Activated naive CD4-positive, alpha-beta T cell treated with anti-CD3 and anti-CD28 coated beads for 36 hours (primary cell): ENCODE data around the gene MYH9. TPM values are rescaled to one million over a fixed set of nuclear protein-coding genes. Genes with fewer than 3 reads are reported as not detected.
"Not testable (repeated sequence)": the region's sequence is repeated elsewhere in the genome, so short reads cannot be mapped to it uniquely, and the experiment has no call there.

Experiments
- CTCF ChIA-PET: fragments of 350-600 bp; sonication (Branson Sonifier 250); formaldehyde crosslinking; loops from one replicate; lab custom pipeline; 2021; ENCODE audit warnings: antibody characterized with exemption; lab: Charles Lee
- DNase-seq: peaks from one replicate; pipeline ENCODE4 v3.0.0-alpha.2; 2020
- H3K27ac Mint-ChIP-seq: one replicate; pipeline ENCODE4 v1.8.0; 2021; ENCODE audit warnings: mild to moderate bottlenecking, mixed read lengths
- H3K27me3 Mint-ChIP-seq: one replicate; pipeline ENCODE4 v1.8.0; 2021; ENCODE audit warnings: low read depth, mixed read lengths
- H3K36me3 Mint-ChIP-seq: one replicate; pipeline ENCODE4 v1.8.0; 2021; ENCODE audit warnings: low read depth, mixed read lengths
- H3K4me1 Mint-ChIP-seq: one replicate; pipeline ENCODE4 v1.8.0; 2021; ENCODE audit warnings: low read depth, mixed read lengths
- H3K4me3 Mint-ChIP-seq: one replicate; pipeline ENCODE4 v1.8.0; 2021; ENCODE audit warnings: mild to moderate bottlenecking, moderate library complexity, mixed read lengths
- H3K9me3 Mint-ChIP-seq: one replicate; pipeline ENCODE4 v1.8.0; 2021; ENCODE audit warnings: mixed read lengths
- intact Hi-C: fragments of 100-400 bp; cut with micrococcal nuclease; formaldehyde crosslinking; loops from one replicate; pipeline ENCODE4 v1.15.1; 2023
- total RNA-seq, 2 experiments: library from RNA; stranded (reverse); gene quantifications; one replicate each; pipeline ENCODE4 v1.2.3, GENCODE V29; 2021

The MYH9 gene
- total RNA-seq, 2 experiments from 2014 or later: 574 to 625 TPM

GRCh38 chr22:36286096-36286957 is 101.4 kb downstream of the MYH9 start:
- Mint-ChIP-seq H3K36me3 (peaks cover 65% of the 10 kb centered on the region), H3K27me3 (no peaks in the 10 kb centered on the region), H3K4me3 (no peak overlapping the region), H3K9me3 (no peaks in the 10 kb centered on the region), H3K27ac (peak overlapping the region; percentile 56), H3K4me1 (peaks cover 6% of the 10 kb centered on the region)
- DNase-seq: peak; percentile 74
- CTCF ChIA-PET: interaction anchor here (0.5 to 3.6 kb wide), 19 partner anchors 9 to 223 kb away, joined by 3 to 26 read pairs (median 5); partner anchors contain the start of gene APOL2
- intact Hi-C loops: no loop called here

GRCh38 chr22:36285545-36285944 is 102.2 kb downstream of the MYH9 start:
- no peak for DNase-seq
- Mint-ChIP-seq H3K4me1 (peaks cover 6% of the 10 kb centered on the region), H3K9me3 (no peaks in the 10 kb centered on the region), H3K36me3 (peaks cover 62% of the 10 kb centered on the region), H3K27me3 (no peaks in the 10 kb centered on the region), H3K27ac (no peak overlapping the region), H3K4me3 (no peak overlapping the region)
- intact Hi-C loops: no loop called here
- CTCF ChIA-PET: interaction anchor here (0.6 to 3.6 kb wide), 15 partner anchors 8 to 224 kb away, joined by 3 to 26 read pairs (median 6); partner anchors contain the start of gene APOL2

DNA sequence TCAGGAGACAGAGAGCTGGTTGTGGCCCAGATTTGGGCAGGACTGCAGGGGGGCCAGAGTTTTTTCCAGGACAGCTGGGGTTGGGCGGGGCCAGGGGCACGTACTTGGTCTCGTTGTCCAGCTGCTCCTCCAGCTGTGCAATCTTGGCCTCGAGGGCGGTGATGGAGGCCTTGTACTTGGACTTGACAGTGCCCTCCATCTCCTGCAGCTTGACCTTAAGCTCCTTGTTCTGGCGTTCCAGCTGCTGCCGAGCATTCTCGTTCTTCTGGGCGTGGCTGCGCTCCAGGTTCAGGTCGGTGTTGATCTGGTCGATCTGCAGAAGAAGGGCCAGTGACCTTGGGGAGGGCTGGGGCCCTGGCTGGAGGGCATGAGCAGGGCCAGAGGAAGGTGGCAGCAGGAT is 102.8 kb downstream of the MYH9 start:
- Mint-ChIP-seq H3K27ac (no peak overlapping the region), H3K9me3 (no peaks in the 10 kb centered on the region), H3K4me3 (no peak overlapping the region), H3K4me1 (peaks cover 6% of the 10 kb centered on the region), H3K36me3 (peaks cover 61% of the 10 kb centered on the region), H3K27me3 (no peaks in the 10 kb centered on the region)
- intact Hi-C loops: no loop called here
- CTCF ChIA-PET: interaction anchor here (0.6 to 3.2 kb wide), 11 partner anchors 10 to 225 kb away, joined by 3 to 17 read pairs (median 6); partner anchors contain the start of gene APOL2
- no peak for DNase-seq

- Mint-ChIP-seq H3K27me3 (no peaks in the 10 kb centered on the region), H3K4me3 (no peak overlapping the region), H3K36me3 (peaks cover 57% of the 10 kb centered on the region), H3K4me1 (peaks cover 2% of the 10 kb centered on the region), H3K27ac (no peak overlapping the region), H3K9me3 (no peaks in the 10 kb centered on the region)
- DNase-seq: no peak
- CTCF ChIA-PET: interaction anchor here (0.6 to 3.2 kb wide), 3 partner anchors 14 to 183 kb away, joined by 3 to 14 read pairs (median 4); no protein-coding TSS in a partner anchor
- intact Hi-C loops: no loop called here
Observed at GRCh38 chr22:36284171-36284571, 103.6 kb downstream of the MYH9 start.

GRCh38 chr22:36282328-36282831 is 105.4 kb downstream of the MYH9 start:
- CTCF ChIA-PET: no interaction called here
- Mint-ChIP-seq H3K27me3 (no peaks in the 10 kb centered on the region), H3K4me1 (peaks cover 12% of the 10 kb centered on the region), H3K4me3 (no peak overlapping the region), H3K27ac (peak overlapping the region; percentile 36), H3K36me3 (peaks cover 42% of the 10 kb centered on the region), H3K9me3 (no peaks in the 10 kb centered on the region)
- intact Hi-C loops: no loop called here
- DNase-seq: no peak

GRCh38 chr22:36281781-36282327 is 105.9 kb downstream of the MYH9 start:
- Mint-ChIP-seq H3K9me3 (no peaks in the 10 kb centered on the region), H3K27ac (no peak overlapping the region), H3K4me1 (peaks cover 16% of the 10 kb centered on the region), H3K36me3 (peaks cover 38% of the 10 kb centered on the region), H3K27me3 (no peaks in the 10 kb centered on the region), H3K4me3 (no peak overlapping the region)
- no peak for DNase-seq
- intact Hi-C loops: no loop called here
- CTCF ChIA-PET: interaction anchor here (0.6 to 1.4 kb wide), 3 partner anchors 19 to 52 kb away, joined by 3 to 8 read pairs (median 5); partner anchors contain the start of gene APOL2

GRCh38 chr22:36280379-36280778 is 107.4 kb downstream of the MYH9 start:
- no peak for DNase-seq
- Mint-ChIP-seq H3K9me3 (no peaks in the 10 kb centered on the region), H3K27ac (no peak overlapping the region), H3K4me1 (peaks cover 21% of the 10 kb centered on the region), H3K36me3 (peaks cover 28% of the 10 kb centered on the region), H3K27me3 (no peaks in the 10 kb centered on the region), H3K4me3 (no peak overlapping the region)
- intact Hi-C loops: no loop called here
- CTCF ChIA-PET: interaction anchor here (0.6 to 1.4 kb wide), 4 partner anchors 20 to 201 kb away, joined by 3 to 8 read pairs (median 4); partner anchors contain the start of gene TXN2

GRCh38 chr22:36279219-36279666 is 108.5 kb downstream of the MYH9 start:
- H3K27me3 Mint-ChIP-seq: no peaks in the 10 kb centered on the region
- CTCF ChIA-PET: interaction anchor here (1.1 to 3.2 kb wide), 12 partner anchors 8 to 197 kb away, joined by 3 to 26 read pairs (median 6); partner anchors contain the start of gene APOL2
- H3K9me3 Mint-ChIP-seq: no peaks in the 10 kb centered on the region
- no peak for DNase-seq
- H3K4me3 Mint-ChIP-seq: no peak overlapping the region
- H3K36me3 Mint-ChIP-seq: peaks cover 25% of the 10 kb centered on the region
- intact Hi-C loops: no loop called here
- peak overlapping the region; percentile 9 for H3K27ac Mint-ChIP-seq
- peaks cover 23% of the 10 kb centered on the region for H3K4me1 Mint-ChIP-seq

- intact Hi-C loops: loop anchor here (1.0 to 2.0 kb wide), 2 partner anchors 39 to 82 kb away; partner anchors contain the start of gene APOL2
- peak overlapping the region; percentile 58 for H3K27ac Mint-ChIP-seq
- peaks cover 14% of the 10 kb centered on the region for H3K36me3 Mint-ChIP-seq
- no peak overlapping the region for H3K4me3 Mint-ChIP-seq
- H3K27me3 Mint-ChIP-seq: no peaks in the 10 kb centered on the region
- no peaks in the 10 kb centered on the region for H3K9me3 Mint-ChIP-seq
- peak; percentile 81 for DNase-seq
- CTCF ChIA-PET: interaction anchor here (0.5 to 3.2 kb wide), 22 partner anchors 10 to 905 kb away, joined by 3 to 26 read pairs (median 6); partner anchors contain the start of genes APOL1 and APOL2
- peaks cover 23% of the 10 kb centered on the region for H3K4me1 Mint-ChIP-seq
Observed at GRCh38 chr22:36277482-36278291, 110.1 kb downstream of the MYH9 start.

DNA sequence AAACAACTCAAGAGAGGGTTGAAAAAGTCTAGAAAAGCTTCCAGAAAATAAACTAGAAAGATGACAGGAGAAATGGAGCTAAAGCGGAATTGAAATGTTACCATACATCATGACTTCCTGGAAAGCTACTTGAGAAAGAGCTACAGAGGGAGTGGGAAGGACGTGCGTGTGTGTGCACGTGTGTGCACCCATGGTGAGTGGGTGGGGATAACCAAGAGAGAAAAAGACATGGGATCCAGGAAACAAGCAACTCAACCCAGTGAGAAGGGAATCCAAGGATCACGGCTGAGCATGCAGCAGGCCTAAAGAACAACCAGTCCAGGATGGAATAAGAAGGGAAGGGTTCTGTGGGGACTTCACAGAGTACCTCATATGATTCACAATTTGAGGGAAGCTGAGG is 113.2 kb downstream of the MYH9 start:
- Mint-ChIP-seq H3K27me3 (no peaks in the 10 kb centered on the region), H3K9me3 (no peaks in the 10 kb centered on the region), H3K27ac (no peak overlapping the region), H3K4me1 (peaks cover 23% of the 10 kb centered on the region), H3K4me3 (no peak overlapping the region), H3K36me3 (peaks cover 2% of the 10 kb centered on the region)
- intact Hi-C loops: no loop called here
- no peak for DNase-seq
- CTCF ChIA-PET: interaction anchor here (0.9 to 1.6 kb wide), 3 partner anchors 11 to 86 kb away, joined by 3 to 7 read pairs (median 5); no protein-coding TSS in a partner anchor

DNA sequence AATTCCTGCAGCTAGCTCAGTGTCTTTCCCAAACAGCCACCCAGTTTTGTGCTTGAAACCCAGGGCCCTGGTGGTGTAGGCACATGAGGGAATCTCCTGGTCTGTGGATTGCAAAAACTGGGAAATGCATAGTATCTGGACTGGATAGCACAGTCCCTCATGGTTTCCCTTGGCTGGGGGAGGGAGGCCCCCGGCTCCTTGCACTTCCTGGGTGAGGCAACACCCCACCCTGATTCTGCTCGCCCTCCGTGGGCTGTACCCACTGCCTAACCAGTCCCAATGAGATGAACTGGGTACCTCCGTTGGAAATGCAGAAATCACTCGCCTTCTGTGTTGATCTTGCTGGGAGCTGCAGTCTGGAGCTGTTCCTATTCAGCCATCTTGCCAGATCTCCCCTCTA is 115.8 kb downstream of the MYH9 start:
- H3K27ac Mint-ChIP-seq, H3K27me3 Mint-ChIP-seq, H3K36me3 Mint-ChIP-seq, H3K4me1 Mint-ChIP-seq, DNase-seq, intact Hi-C loops, H3K4me3 Mint-ChIP-seq, H3K9me3 Mint-ChIP-seq: not testable (repeated sequence)
- CTCF ChIA-PET: interaction anchor here (0.6 to 0.9 kb wide), 3 partner anchors 8 to 197 kb away, joined by 3 read pairs; no protein-coding TSS in a partner anchor
